H9 (cell line): ENCODE results near the gene BARX1. TPM values are rescaled to one million over a fixed set of nuclear protein-coding genes. Genes with fewer than 3 reads are reported as not detected.

Experiments
- DNase-seq: peaks from one replicate; pipeline ENCODE4 v3.0.0-alpha.2; 2017
- H2AFZ ChIP-seq: one replicate; pipeline ENCODE4 v1.6.1; 2013; ENCODE audit warnings: mild to moderate bottlenecking, low read length, control low read depth, moderate library complexity
- H2AK5ac ChIP-seq: 2 replicates; pipeline ENCODE4 v1.6.1; 2013; ENCODE audit warnings: low read length, control low read depth, mixed read lengths; ENCODE audit not compliant: insufficient read length
- H2BK120ac ChIP-seq: one replicate; pipeline ENCODE4 v1.6.1; 2013; ENCODE audit warnings: low read depth, mild to moderate bottlenecking, low read length, control low read depth, inconsistent platforms; ENCODE audit not compliant: poor library complexity, severe bottlenecking
- H2BK12ac ChIP-seq: 2 replicates; pipeline ENCODE4 v1.6.1; 2013; ENCODE audit warnings: low read length, control low read depth, mixed read lengths, low read depth; ENCODE audit not compliant: insufficient read length
- H2BK15ac ChIP-seq: 2 replicates; pipeline ENCODE4 v1.6.1; 2013; ENCODE audit warnings: low read depth, low read length, control low read depth
- H2BK20ac ChIP-seq: one replicate; pipeline ENCODE4 v1.6.1; 2013; ENCODE audit warnings: low read depth, mild to moderate bottlenecking, low read length, control low read depth, inconsistent platforms; ENCODE audit not compliant: poor library complexity, severe bottlenecking
- H2BK5ac ChIP-seq: 2 replicates; pipeline ENCODE4 v1.6.1; 2013; ENCODE audit warnings: low read length, control low read depth, mixed read lengths; ENCODE audit not compliant: insufficient read length
- H3K14ac ChIP-seq: 2 replicates; pipeline ENCODE4 v1.6.1; 2013; ENCODE audit warnings: low read length, control low read depth; ENCODE audit not compliant: insufficient read depth
- H3K18ac ChIP-seq: 2 replicates; pipeline ENCODE4 v1.6.1; 2013; ENCODE audit warnings: low read depth, mild to moderate bottlenecking, mixed read lengths, low read length, control low read depth; ENCODE audit not compliant: insufficient read length
- H3K23ac ChIP-seq: 2 replicates; pipeline ENCODE4 v1.6.1; 2013; ENCODE audit warnings: low read length, control low read depth, mixed read lengths, low read depth; ENCODE audit not compliant: insufficient read length
- H3K23me2 ChIP-seq: 2 replicates; pipeline ENCODE4 v1.6.1; 2013; ENCODE audit warnings: low read depth, mild to moderate bottlenecking, mixed read lengths, low read length, control low read depth; ENCODE audit not compliant: insufficient read length, poor library complexity, severe bottlenecking
- H3K27ac ChIP-seq: 2 replicates; pipeline ENCODE4 v1.5.1; 2013; ENCODE audit warnings: low read length, control low read depth, mixed read lengths, low read depth; ENCODE audit not compliant: insufficient read length
- H3K27me3 ChIP-seq: 2 replicates; pipeline ENCODE4 v1.6.1; 2013; ENCODE audit warnings: low read length, control low read depth, inconsistent platforms; ENCODE audit not compliant: insufficient read depth
- H3K4ac ChIP-seq: 2 replicates; pipeline ENCODE4 v1.6.1; 2013; ENCODE audit warnings: low read depth, mild to moderate bottlenecking, control low read depth, inconsistent platforms, low read length, moderate library complexity
- H3K4me1 ChIP-seq: 2 replicates; pipeline ENCODE4 v1.6.1; 2013; ENCODE audit warnings: low read length, control low read depth, inconsistent platforms; ENCODE audit not compliant: insufficient read depth
- H3K4me2 ChIP-seq: 2 replicates; pipeline ENCODE4 v1.6.1; 2013; ENCODE audit warnings: low read length, control low read depth, mixed read lengths; ENCODE audit not compliant: insufficient read length, insufficient read depth
- H3K56ac ChIP-seq: 2 replicates; pipeline ENCODE4 v1.6.1; 2013; ENCODE audit warnings: low read depth, mild to moderate bottlenecking, mixed read lengths, low read length, control low read depth; ENCODE audit not compliant: insufficient read length
- H3K79me1 ChIP-seq: 2 replicates; pipeline ENCODE4 v1.6.1; 2013; ENCODE audit warnings: low read depth, mild to moderate bottlenecking, moderate library complexity, low read length, control low read depth, inconsistent platforms; ENCODE audit not compliant: insufficient read depth, poor library complexity, severe bottlenecking
- H3K79me2 ChIP-seq: 2 replicates; pipeline ENCODE4 v1.6.1; 2013; ENCODE audit warnings: low read length, control low read depth, inconsistent platforms; ENCODE audit not compliant: insufficient read depth
- H3K9ac ChIP-seq: 2 replicates; pipeline ENCODE4 v1.6.1; 2013; ENCODE audit warnings: low read length, control low read depth, mixed read lengths; ENCODE audit not compliant: insufficient read length; ENCODE audit errors: extremely low read depth
- H3K9me3 ChIP-seq: one replicate; pipeline ENCODE4 v1.6.1; 2013; ENCODE audit warnings: low read depth, low read length, inconsistent platforms; ENCODE audit not compliant: control insufficient read depth
- H3T11ph ChIP-seq: one replicate; pipeline ENCODE4 v1.6.1; 2013; ENCODE audit warnings: mild to moderate bottlenecking, low read length, control low read depth, inconsistent platforms
- H4K20me1 ChIP-seq: one replicate; pipeline ENCODE4 v1.6.1; 2013; ENCODE audit not compliant: control insufficient read depth, insufficient read length, insufficient read depth
- H4K5ac ChIP-seq: 2 replicates; pipeline ENCODE4 v1.6.1; 2013; ENCODE audit warnings: low read depth, mild to moderate bottlenecking, mixed read lengths, low read length, control low read depth; ENCODE audit not compliant: insufficient read length
- H4K8ac ChIP-seq: replicated peaks from 2 replicates; pipeline ENCODE4 v1.6.1; 2013; ENCODE audit warnings: low read length, control low read depth, mixed read lengths, low read depth; ENCODE audit not compliant: insufficient read length
- H4K91ac ChIP-seq: 2 replicates; pipeline ENCODE4 v1.6.1; 2013; ENCODE audit warnings: low read depth, mild to moderate bottlenecking, moderate library complexity, mixed read lengths, low read length, control low read depth; ENCODE audit not compliant: insufficient read length
- H3K27ac Mint-ChIP-seq, 3 experiments: 2 replicates in 2 of 3; 3 replicates in 1 of 3; pipeline ENCODE4 v1.8.0; 2020 to 2021; ENCODE audit warnings: mixed read lengths in 3 of 3, mild to moderate bottlenecking in 1 of 3, moderate library complexity in 1 of 3
- H3K27me3 Mint-ChIP-seq: 2 replicates; pipeline ENCODE4 v1.8.0; 2021; ENCODE audit warnings: low read depth, mild to moderate bottlenecking, moderate library complexity, mixed read lengths
- H3K36me3 Mint-ChIP-seq, 3 experiments: 2 replicates in 2 of 3; 3 replicates in 1 of 3; pipeline ENCODE4 v1.8.0; 2020 to 2021; ENCODE audit warnings: low read depth in 3 of 3, mixed read lengths in 3 of 3; ENCODE audit not compliant: insufficient read depth in 1 of 3
- H3K4me1 Mint-ChIP-seq, 2 experiments: 2 replicates each; pipeline ENCODE4 v1.8.0; 2020; ENCODE audit warnings: mixed read lengths in 2 of 2
- H3K4me3 Mint-ChIP-seq, 2 experiments: 2 replicates in 1 of 2; 3 replicates in 1 of 2; pipeline ENCODE4 v1.8.0; 2020 to 2021; ENCODE audit warnings: mild to moderate bottlenecking in 2 of 2, mixed read lengths in 2 of 2, moderate library complexity in 1 of 2
- H3K9me3 Mint-ChIP-seq, 2 experiments: 2 replicates in 1 of 2; 3 replicates in 1 of 2; pipeline ENCODE4 v1.8.0; 2020; ENCODE audit warnings: mild to moderate bottlenecking in 2 of 2, mixed read lengths in 2 of 2, moderate library complexity in 1 of 2
- CTCF ChIP-seq: fragments of 200-600 bp; sonication (generic); conservative IDR thresholded peaks from 3 replicates; pipeline ENCODE4 v1.8.0; 2021; ENCODE audit warnings: antibody characterized with exemption, mild to moderate bottlenecking
- WGBS: extraction: QIAGEN DNeasy Blood & Tissue Kit; methylation state at CpG from one replicate; pipeline ENCODE4 v1.1.7; 2013; ENCODE audit warnings: missing lambda C conversion rate, low lambda C conversion rate, mixed read lengths; ENCODE audit not compliant: insufficient read length; ENCODE audit errors: extremely low coverage; 5-methylcytosine and 5-hydroxymethylcytosine counted together
- total RNA-seq: library from RNA; stranded (reverse); gene quantifications from 2 replicates; pipeline ENCODE4 v1.2.1, GENCODE V29; 2021

Gene BARX1
- total RNA-seq, 1 experiment from 2014 or later = 1.2 TPM

GRCh38 chr9:93916358-93916757 lies 38.8 kb downstream of the BARX1 start:
- Histone ChIP-seq H3K79me1 (no peaks in the 10 kb centered on the region), H4K91ac (no peak overlapping the region), H2BK12ac (no peak overlapping the region), H2BK20ac (no peak overlapping the region), H3K14ac (no peak overlapping the region), H2AK5ac (no peak overlapping the region), H3T11ph (no peak overlapping the region), H3K23me2 (no peaks in the 10 kb centered on the region), H3K4me1 (no peaks in the 10 kb centered on the region), H2BK5ac (no peak overlapping the region), H2BK120ac (no peak overlapping the region), H3K4me2 (no peak overlapping the region), H3K18ac (no peak overlapping the region), H3K79me2 (no peaks in the 10 kb centered on the region), H4K5ac (no peak overlapping the region), H3K56ac (no peak overlapping the region), H4K8ac (no peak overlapping the region), H3K9ac (no peak overlapping the region), H4K20me1 (no peaks in the 10 kb centered on the region), H2BK15ac (no peak overlapping the region), H3K27me3 (no peaks in the 10 kb centered on the region), H3K27ac (no peak overlapping the region), H2AFZ (no peak overlapping the region), H3K23ac (no peak overlapping the region), H3K4ac (no peak overlapping the region), H3K9me3 (no peaks in the 10 kb centered on the region)
- peaks cover 17% of the 10 kb centered on the region for H3K27me3 Mint-ChIP-seq
- peak overlapping the region in 1 of 3 experiments; percentile 57; a peak in 1 of 7 replicates for H3K27ac Mint-ChIP-seq
- H3K36me3 Mint-ChIP-seq = no peaks in the 10 kb centered on the region
- no peak for DNase-seq
- H3K9me3 Mint-ChIP-seq = no peaks in the 10 kb centered on the region
- WGBS = no CpG with 5 or more reads among the region's 5 CpGs
- no peak overlapping the region; a peak in 1 of 5 replicates for H3K4me3 Mint-ChIP-seq
- no peak for TF ChIP-seq CTCF
- H3K4me1 Mint-ChIP-seq = peaks cover 8 to 21% of the 10 kb centered on the region in 2 experiments
